NCI-H526 treated with DMSO at 0.1 percent for 48 hours (cell line): ENCODE results near the gene SPAG16.
A peak's percentile ranks its signal among the peaks of the same experiment; 100 is the strongest.

ENCODE experiments used
- DNase-seq: peaks from one replicate; lab custom pipeline; 2025; lab: John Stamatoyannopoulos, UW

Gene SPAG16

DNA sequence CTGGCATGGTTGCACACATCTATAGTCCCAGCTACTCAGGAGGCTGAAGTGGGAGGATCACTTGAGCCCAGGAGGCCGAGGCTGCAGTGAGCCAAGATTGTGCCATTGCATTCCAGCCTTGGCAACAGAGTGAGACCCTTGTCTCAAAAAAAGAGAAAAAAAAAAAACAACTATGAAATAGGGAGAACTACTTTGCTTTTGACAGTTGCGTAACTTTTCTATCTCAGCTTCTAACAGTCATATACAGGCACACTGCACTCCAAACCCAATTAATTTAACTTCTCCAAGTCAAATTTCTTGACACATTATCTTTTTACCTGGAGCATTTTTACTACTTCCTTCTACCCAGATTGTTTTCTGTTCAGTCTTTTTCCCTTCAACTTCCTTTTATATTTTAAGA, 1102.5 kb downstream of the SPAG16 start:
- DNase-seq, result no peak

GRCh38 chr2:214389334-214389733, 1105.1 kb downstream of the SPAG16 start:
- no peak for DNase-seq

- DNase-seq, result no peak
These were observed 1109.5 kb downstream of the SPAG16 start for GRCh38 chr2:214393796-214394195.

GRCh38 chr2:214395040-214395439, 1110.8 kb downstream of the SPAG16 start:
- DNase-seq, result no peak

DNA sequence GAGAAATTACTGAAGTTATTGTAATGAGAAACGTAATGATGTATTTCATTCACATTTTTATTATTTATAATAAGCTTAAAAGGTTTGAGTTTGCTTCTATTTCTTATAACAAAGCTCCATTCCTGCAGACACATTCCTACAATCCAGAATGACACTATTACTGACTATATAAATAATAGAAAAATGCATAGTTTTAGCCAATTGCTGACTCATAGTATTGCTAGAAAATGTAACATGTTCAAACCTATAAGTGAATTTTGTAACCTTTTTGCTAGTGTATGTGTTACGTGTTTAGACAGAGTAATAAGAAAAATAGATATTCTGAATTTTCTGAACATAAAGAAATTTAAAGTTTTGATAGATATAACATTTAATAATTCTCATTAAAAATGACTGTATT, 1117.3 kb downstream of the SPAG16 start:
- no peak for DNase-seq

GRCh38 chr2:214410128-214410775, 1126.0 kb downstream of the SPAG16 start:
- DNase-seq, result peak; percentile 16

DNA sequence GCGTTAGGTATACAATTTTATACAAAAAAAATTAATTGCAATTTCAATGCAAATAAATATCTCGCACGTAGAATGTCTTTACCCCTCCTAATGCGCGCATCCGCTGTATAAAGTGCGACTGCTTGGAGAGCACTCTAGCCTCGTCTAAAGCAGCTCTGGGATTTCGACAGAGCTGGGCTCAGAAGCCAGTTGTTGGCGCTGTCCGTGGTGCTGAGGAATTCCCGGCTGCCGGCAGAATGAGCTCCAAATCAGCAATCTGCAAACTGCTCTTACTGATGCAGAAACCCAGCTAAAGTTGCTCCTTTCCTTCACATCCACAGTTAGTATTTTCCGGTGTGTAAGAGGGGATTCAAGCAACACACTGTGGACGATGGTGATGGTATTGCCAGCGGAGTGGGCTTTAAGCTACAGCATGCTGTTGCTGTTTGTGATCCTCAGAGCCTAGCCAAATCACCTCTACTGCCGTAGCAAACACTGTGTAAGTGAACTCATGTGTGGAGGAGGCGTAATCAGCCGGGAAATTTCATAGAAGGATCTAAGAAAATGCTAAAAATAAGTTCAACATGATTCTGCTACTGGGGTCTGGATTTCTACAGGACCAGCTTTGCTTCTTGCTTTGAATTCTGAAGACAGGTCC, 1126.8 kb downstream of the SPAG16 start, which contains the start of gene VWC2L:
Gene VWC2L, plus strand, starts transcription at position 137 of the 637 bp plus-strand sequence. CDS start 3,140 bp downstream, outside the sequence.
- peak; percentile 46 for DNase-seq

DNA sequence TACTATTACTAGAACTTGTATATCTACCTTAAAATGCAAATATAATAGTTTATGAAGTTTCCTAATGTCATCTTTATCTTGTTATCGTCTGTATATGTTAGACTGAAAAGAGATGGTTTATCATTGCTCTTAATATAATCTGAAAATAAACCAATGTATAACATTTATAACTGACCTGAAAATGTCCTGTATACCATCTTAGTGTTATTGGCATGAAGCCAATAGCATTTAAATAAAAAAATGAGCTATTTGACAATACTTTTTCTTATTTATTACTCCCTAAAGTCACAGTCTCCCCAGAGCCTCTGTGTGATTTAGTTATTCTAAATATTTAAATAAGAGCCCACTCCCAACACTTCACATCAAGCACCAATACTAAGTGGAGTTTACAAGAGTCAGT, 1128.4 kb downstream of the SPAG16 start:
- no peak for DNase-seq

DNA sequence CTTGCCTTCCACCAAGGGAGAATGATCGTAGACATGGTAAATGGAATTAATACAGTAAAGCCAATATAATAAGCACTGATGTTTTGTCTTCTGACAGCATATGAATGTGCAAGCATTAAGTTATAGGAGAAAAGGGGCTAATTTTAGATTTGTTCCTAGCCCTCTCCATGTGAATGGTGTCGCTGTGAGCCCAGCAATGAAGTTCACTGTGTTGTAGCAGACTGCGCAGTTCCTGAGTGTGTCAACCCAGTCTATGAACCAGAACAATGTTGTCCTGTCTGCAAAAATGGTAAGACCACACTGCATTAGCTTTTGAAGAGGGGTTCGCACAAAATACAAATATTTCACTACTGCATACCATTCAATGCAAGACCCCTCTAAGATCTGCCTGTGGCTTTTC, 1152.2 kb downstream of the SPAG16 start:
- DNase-seq, result no peak

GRCh38 chr2:214450118-214450894, 1166.0 kb downstream of the SPAG16 start:
- no peak for DNase-seq

DNA sequence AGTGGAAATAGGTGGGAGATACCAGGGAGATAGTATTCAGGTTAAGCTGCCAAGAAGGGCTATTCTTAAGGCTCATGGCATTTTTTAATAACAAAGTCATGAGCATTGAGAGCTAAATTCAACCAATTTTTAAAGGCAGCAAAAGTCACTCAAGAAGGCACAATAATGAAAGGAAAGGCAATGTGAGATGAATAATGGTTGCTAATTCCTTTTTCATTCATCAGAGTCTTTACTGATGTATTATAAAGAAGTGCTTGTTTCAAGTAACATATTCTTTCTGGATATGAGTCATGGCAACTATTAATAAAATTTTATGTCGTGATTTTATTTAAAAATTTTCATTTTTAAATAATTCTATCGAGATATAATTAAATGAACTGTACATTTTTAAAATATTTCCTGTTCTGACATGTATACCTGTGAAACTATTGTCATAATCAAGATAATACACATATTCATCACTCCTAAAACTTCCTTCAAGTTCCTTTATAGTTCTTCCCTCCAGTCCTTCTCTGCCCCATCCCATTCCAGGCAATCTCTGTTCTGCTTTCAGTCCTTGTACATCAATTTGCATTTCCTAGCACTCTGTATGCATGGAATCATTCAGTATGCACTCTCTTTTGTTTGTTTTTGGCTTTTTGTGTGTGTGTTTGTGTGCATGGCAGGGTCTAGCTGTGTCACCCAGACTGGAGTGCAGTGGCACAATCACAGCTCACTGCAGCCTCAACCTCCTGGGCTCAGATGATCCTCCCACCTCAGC, 1167.4 kb downstream of the SPAG16 start:
- no peak for DNase-seq
